Measurements from ENCODE around the gene KLK15.
A peak's percentile ranks its signal among the peaks of the same experiment; 100 is the strongest.
"Not testable (repeated sequence)": the region's sequence is repeated elsewhere in the genome, so short reads cannot be mapped to it uniquely, and the experiment has no call there.

Gene KLK15

GRCh38 chr19:50785329-50785728 is 48.0 kb downstream of the KLK15 start:
- no peak overlapping the region for H3K4me3 ChIP-seq (ENCODE audit: control insufficient read depth, low read depth, low read length)
- no peak for TF ChIP-seq CTCF (conservative IDR thresholded peaks at IDR 0.05; ENCODE audit: control insufficient read depth, insufficient read depth, low read depth, low read length)
- DNase-seq (ENCODE audit: low read depth): no peak

GRCh38 chr19:50784710-50785109 is 48.7 kb downstream of the KLK15 start:
- TF ChIP-seq CTCF (conservative IDR thresholded peaks at IDR 0.05; ENCODE audit: control insufficient read depth, insufficient read depth, low read depth, low read length): no peak
- no peak overlapping the region for H3K4me3 ChIP-seq (ENCODE audit: control insufficient read depth, low read depth, low read length)
- no peak for DNase-seq (ENCODE audit: low read depth)

GRCh38 chr19:50783848-50784152 is 49.6 kb downstream of the KLK15 start:
- H3K4me3 ChIP-seq (ENCODE audit: control insufficient read depth, low read depth, low read length); DNase-seq (ENCODE audit: low read depth): not testable (repeated sequence)

GRCh38 chr19:50780753-50781435 is 52.5 kb downstream of the KLK15 start:
- no peak for TF ChIP-seq CTCF (conservative IDR thresholded peaks at IDR 0.05; ENCODE audit: control insufficient read depth, insufficient read depth, low read depth, low read length)
- no peak overlapping the region for H3K4me3 ChIP-seq (ENCODE audit: control insufficient read depth, low read depth, low read length)
- DNase-seq (ENCODE audit: low read depth): no peak

- no peak for DNase-seq (ENCODE audit: low read depth)
- no peak for TF ChIP-seq CTCF (conservative IDR thresholded peaks at IDR 0.05; ENCODE audit: control insufficient read depth, insufficient read depth, low read depth, low read length)
- no peak overlapping the region for H3K4me3 ChIP-seq (ENCODE audit: control insufficient read depth, low read depth, low read length)
These were observed 53.6 kb downstream of the KLK15 start for GRCh38 chr19:50779504-50780457.

- no peak for TF ChIP-seq CTCF (conservative IDR thresholded peaks at IDR 0.05; ENCODE audit: control insufficient read depth, insufficient read depth, low read depth, low read length)
- no peak overlapping the region for H3K4me3 ChIP-seq (ENCODE audit: control insufficient read depth, low read depth, low read length)
- DNase-seq (ENCODE audit: low read depth): no peak
These were observed 54.4 kb downstream of the KLK15 start for GRCh38 chr19:50778906-50779430.

- no peak overlapping the region for H3K4me3 ChIP-seq (ENCODE audit: control insufficient read depth, low read depth, low read length)
- DNase-seq (ENCODE audit: low read depth): peak; percentile 36
These were observed 55.5 kb downstream of the KLK15 start for GRCh38 chr19:50777830-50778303.

More at GRCh38 chr19:50777830-50778303, 55.5 kb downstream of the KLK15 start:
- no peak for TF ChIP-seq CTCF (conservative IDR thresholded peaks at IDR 0.05; ENCODE audit: control insufficient read depth, insufficient read depth, low read depth, low read length)
